ENCODE results near the gene CCDC71L. TPM values are rescaled to one million over a fixed set of nuclear protein-coding genes. Genes with fewer than 3 reads are reported as not detected.

The CCDC71L gene
- total and polyA plus RNA-seq, 2 of the 13 experiments (the other 11 are each of a cell fraction or from before 2014, with no cell fraction given) = 0.02 TPM; not detected in 1

DNA sequence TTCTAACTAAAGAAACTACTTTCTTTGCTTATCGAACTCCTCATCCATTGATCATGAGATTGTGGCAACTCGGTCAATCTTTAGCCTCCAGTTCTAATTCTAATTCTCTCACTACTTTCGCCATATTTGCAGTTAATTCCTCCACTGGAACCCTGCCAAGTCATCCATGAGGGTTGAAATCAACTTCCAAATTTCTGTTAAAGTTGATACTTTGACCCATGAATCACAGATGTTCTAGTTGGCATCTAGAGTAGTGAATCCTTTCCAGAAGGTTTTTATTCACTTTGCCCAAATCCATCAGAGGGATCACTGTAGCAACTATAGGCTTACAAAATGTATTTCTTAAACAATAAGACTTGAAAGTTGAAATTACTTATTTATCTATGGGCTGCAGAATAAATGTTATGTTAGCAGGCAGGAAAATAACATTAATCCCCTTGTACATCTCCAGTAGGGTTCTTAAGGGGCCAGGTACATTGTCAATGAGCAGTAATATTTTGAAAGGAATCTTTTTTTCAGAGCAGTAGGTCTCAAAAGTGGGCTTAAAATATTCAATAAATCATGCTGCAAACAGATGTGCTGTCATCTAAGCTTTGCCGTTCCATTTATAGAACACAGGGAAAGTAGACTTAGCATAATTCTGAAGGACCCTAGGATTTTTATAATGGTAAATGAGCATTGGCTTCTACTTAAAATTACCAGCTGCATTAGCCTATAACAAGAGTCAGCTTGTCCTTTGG lies 39.4 kb downstream of the CCDC71L start:
- TF ChIP-seq EZH2 (conservative IDR thresholded peaks at IDR 0.05; ENCODE audit: low read depth, low read length) (no peak), ZNF235 (CRISPR knock-in tag; IDR thresholded peaks at IDR 0.05; ENCODE audit: borderline replicate concordance) (no peak), KLF16 (CRISPR knock-in tag; IDR thresholded peaks at IDR 0.05) (no peak), MTF1 (CRISPR knock-in tag; IDR thresholded peaks at IDR 0.05) (no peak), ZNF83 (CRISPR knock-in tag; IDR thresholded peaks at IDR 0.05; ENCODE audit: borderline replicate concordance) (no peak), ZBTB1 (CRISPR knock-in tag; IDR thresholded peaks at IDR 0.05; ENCODE audit: borderline replicate concordance) (no peak), AKAP8 (CRISPR knock-in tag; IDR thresholded peaks at IDR 0.05) (no peak), ZNF569 (CRISPR knock-in tag; IDR thresholded peaks at IDR 0.05; ENCODE audit: borderline replicate concordance) (no peak)
- Histone ChIP-seq H3K4me1 (ENCODE audit: insufficient read depth, low read length) (no peaks in the 10 kb centered on the region), H3K9me3 (ENCODE audit: low read length) (peaks cover 10% of the 10 kb centered on the region; the same call in 1 of the 2 replicates), H3K27ac (ENCODE audit: extremely low read length, insufficient read depth, low read length) (no peak overlapping the region), H3K4me2 (ENCODE audit: low read depth, low read length) (no peak overlapping the region), H3K27me3 (ENCODE audit: control insufficient read depth in 1 of 2, insufficient read depth in 2 of 2, low read length in 2 of 2) (no peaks in the 10 kb centered on the region), H3K79me2 (ENCODE audit: insufficient read depth, low read length) (no peaks in the 10 kb centered on the region), H3K36me3 (replicated peaks in 1 of 2; ENCODE audit: control insufficient read depth in 1 of 2, insufficient read depth in 2 of 2, low read length in 2 of 2) (no peaks in the 10 kb centered on the region), H3K4me3 (replicated peaks in 1 of 3; ENCODE audit: insufficient read depth in 1 of 3, low read depth in 2 of 3, low read length in 3 of 3) (no peak overlapping the region), H3K9ac (ENCODE audit: insufficient read depth, low read depth, low read length) (no peak overlapping the region), H2AFZ (ENCODE audit: low read length) (no peak overlapping the region), H4K20me1 (ENCODE audit: insufficient read depth, low read length) (no peaks in the 10 kb centered on the region)
- intact Hi-C loops (cut with micrococcal nuclease; ENCODE audit: unreplicated experiment) (no loop called here), in situ Hi-C loops (cut with HindIII; ENCODE audit: extremely low pct_ligation_motif_present, low pct_unique_long_range_greater_than_20kb) (no loop called here)
- ATAC-seq (no peak), DNase-seq (ENCODE audit: low spot score) (no peak), FAIRE-seq (no peak)
- ChIA-PET CTCF (ENCODE audit: low intra/inter-chr PET ratio, low total read pairs) (no interaction called here), POLR2A (no interaction called here)
- no TSS peak for BruUV-seq (replicated peaks)
- WGBS (ENCODE audit: low lambda C conversion rate) = 25% methylated on average over 4 of the region's 4 CpGs

DNA sequence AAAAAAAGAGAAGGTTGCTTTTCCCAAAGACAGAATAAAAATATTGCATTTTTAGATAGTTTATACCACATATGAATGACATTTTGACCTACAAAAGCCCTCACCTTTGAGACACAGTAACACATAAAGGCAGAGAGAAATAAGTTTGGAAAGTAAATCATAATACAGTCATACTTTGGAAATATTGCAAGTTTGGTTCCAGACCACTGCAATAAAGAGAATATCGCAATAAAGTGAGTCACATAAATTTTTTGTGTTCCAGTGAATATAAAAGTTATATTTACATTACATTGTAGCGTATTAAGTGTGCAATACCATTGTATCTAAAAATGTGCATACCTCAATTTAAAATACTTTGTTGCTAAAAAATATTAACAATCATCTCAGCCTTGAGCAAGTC lies 40.3 kb downstream of the CCDC71L start:
- no TSS peak for BruUV-seq (replicated peaks)
- no peak for TF ChIP-seq ZNF33B (CRISPR knock-in tag; IDR thresholded peaks at IDR 0.05)
- TF ChIP-seq, protein P1, sequence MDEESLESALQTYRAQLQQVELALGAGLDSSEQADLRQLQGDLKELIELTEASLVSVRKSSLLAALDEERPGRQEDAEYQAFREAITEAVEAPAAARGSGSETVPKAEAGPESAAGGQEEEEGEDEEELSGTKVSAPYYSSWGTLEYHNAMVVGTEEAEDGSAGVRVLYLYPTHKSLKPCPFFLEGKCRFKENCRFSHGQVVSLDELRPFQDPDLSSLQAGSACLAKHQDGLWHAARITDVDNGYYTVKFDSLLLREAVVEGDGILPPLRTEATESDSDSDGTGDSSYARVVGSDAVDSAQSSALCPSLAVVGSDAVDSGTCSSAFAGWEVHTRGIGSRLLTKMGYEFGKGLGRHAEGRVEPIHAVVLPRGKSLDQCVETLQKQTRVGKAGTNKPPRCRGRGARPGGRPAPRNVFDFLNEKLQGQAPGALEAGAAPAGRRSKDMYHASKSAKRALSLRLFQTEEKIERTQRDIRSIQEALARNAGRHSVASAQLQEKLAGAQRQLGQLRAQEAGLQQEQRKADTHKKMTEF (CRISPR knock-in tag; IDR thresholded peaks at IDR 0.05) = no peak
- no peak for TF ChIP-seq ZNF230 (CRISPR knock-in tag; IDR thresholded peaks at IDR 0.05)
- TF ChIP-seq XBP1 (CRISPR knock-in tag; IDR thresholded peaks at IDR 0.05) = no peak
- TF ChIP-seq ZBTB44 (CRISPR knock-in tag; IDR thresholded peaks at IDR 0.05) = no peak
- no peak for TF ChIP-seq SYNCRIP (IDR thresholded peaks at IDR 0.05; ENCODE audit: insufficient read depth, low read depth, low read length)

More for the DNA sequence above, 40.3 kb downstream of the CCDC71L start:
- WGBS (ENCODE audit: low lambda C conversion rate) = 35% methylated on average over 2 of the region's 2 CpGs
- no peak overlapping the region for H2AFZ ChIP-seq (ENCODE audit: low read length)
- no peaks in the 10 kb centered on the region for H4K20me1 ChIP-seq (ENCODE audit: insufficient read depth, low read length)
- intact Hi-C loops (cut with micrococcal nuclease; ENCODE audit: unreplicated experiment) (no loop called here), in situ Hi-C loops (cut with HindIII; ENCODE audit: extremely low pct_ligation_motif_present, low pct_unique_long_range_greater_than_20kb) (no loop called here)
- no peak overlapping the region for H3K4me3 ChIP-seq (replicated peaks in 1 of 3; ENCODE audit: insufficient read depth in 1 of 3, low read depth in 2 of 3, low read length in 3 of 3)
- peaks cover 10% of the 10 kb centered on the region; the same call in 1 of the 2 replicates for H3K9me3 ChIP-seq (ENCODE audit: low read length)
- ChIA-PET CTCF (ENCODE audit: low intra/inter-chr PET ratio, low total read pairs) (no interaction called here), POLR2A (no interaction called here)
- no peak overlapping the region for H3K27ac ChIP-seq (ENCODE audit: extremely low read length, insufficient read depth, low read length)
- FAIRE-seq (no peak), DNase-seq (ENCODE audit: low spot score) (no peak), ATAC-seq (no peak)
- no peaks in the 10 kb centered on the region for H3K4me1 ChIP-seq (ENCODE audit: insufficient read depth, low read length)
- no peak overlapping the region for H3K4me2 ChIP-seq (ENCODE audit: low read depth, low read length)
- no peaks in the 10 kb centered on the region for H3K79me2 ChIP-seq (ENCODE audit: insufficient read depth, low read length)
- no peaks in the 10 kb centered on the region for H3K36me3 ChIP-seq (replicated peaks in 1 of 2; ENCODE audit: control insufficient read depth in 1 of 2, insufficient read depth in 2 of 2, low read length in 2 of 2)
- no peaks in the 10 kb centered on the region for H3K27me3 ChIP-seq (ENCODE audit: control insufficient read depth in 1 of 2, insufficient read depth in 2 of 2, low read length in 2 of 2)
- no peak overlapping the region for H3K9ac ChIP-seq (ENCODE audit: insufficient read depth, low read depth, low read length)

All from HepG2 (cell line).